ENCODE data around the gene PAK5.

The PAK5 gene

DNA sequence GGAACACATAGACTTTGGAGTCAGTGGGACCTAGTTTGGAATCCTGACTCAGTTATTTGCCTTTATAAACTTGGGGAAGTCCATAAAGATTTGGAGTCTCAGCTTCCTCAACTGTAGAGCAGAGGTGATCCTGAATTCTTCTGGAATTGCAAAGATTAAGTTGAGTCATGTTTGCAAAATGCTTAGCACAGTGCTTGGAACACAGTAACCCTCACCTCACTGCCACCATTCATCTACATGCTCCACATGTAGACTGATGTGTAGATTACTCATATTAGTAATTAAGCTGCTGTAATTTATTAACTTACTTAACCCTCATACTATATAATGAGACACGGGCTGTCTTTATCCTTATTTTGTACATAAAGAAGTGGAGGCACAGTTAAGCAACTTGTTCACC lies 263.0 kb downstream of the PAK5 start:
- no peak for DNase-seq (ENCODE audit: low spot score)

DNA sequence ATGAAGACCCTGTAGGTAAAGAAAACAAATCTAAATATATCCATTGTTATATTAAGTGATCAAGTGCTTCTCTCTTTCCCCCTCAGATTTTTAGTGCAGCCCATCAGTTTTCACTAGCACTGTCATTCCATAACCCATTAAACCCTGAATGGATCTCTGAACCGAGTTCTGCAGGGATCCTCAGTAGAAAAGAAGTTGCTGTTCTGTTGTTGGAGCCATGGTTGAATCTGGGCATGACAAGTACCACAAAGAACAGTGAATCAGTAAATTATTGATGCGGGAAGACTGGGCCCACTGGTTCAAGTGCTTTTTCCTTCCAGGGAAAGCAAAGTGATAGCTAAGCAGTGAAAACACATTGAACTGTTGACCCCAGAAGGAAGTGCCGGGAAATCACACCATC lies 264.1 kb downstream of the PAK5 start:
- DNase-seq (ENCODE audit: low spot score): no peak

DNA sequence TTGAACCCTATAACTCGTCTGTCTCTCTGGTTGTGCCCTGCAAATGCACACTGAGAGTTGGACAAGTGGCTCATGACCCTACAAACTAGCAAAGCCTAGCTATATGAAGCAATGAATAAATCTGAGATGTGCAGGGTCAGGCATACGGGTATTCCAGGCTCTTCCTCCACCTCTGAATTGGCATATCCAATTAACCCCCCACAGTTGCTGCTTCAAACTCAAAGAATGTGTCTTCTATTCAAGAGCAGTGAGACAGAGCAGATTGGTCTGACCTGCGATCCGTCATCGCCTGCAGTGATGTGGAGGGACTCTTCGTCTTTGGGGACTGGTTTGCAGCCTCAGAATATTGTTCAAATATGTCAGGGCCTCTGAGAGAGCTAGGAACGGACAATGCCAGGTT lies 264.7 kb downstream of the PAK5 start:
- no peak for DNase-seq (ENCODE audit: low spot score)

DNA sequence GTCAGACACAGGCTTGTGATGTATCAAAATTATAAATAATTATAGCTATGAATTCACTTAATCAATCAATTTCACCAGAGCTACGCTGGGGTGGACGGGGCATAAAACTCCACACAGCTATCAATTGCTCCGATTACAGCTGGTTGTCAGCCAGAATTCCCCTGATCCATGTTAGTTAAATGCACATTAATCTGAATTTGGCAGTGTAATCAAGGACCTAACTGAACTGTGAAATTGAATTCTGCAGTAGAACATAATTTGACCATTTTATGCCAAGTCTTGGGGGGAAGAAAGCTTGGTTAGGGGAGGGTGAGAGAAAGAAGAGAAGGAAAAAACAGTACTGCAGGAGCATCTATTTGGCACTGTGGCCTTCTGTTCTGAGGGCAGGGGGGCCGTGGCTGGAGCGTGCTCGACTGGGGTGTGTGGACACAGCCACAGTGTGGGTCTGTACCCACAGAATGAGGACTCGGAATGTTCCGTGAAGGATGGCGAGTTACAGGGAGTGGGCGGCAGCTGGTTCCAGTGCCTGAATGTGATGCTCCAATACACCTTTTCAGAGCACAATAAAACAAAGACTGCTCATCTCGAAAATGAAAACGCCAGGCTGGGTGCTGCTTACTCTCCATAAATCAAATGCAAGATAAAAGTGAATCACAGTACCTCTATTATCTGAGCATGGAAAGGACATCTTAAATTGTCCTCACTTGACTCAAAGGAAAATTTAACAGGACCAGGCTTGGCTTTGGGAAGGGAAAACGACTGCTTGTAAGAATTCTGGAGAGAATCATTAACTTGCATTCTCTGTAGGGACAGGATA lies 265.3 kb downstream of the PAK5 start:
- DNase-seq (ENCODE audit: low spot score): no peak

DNA sequence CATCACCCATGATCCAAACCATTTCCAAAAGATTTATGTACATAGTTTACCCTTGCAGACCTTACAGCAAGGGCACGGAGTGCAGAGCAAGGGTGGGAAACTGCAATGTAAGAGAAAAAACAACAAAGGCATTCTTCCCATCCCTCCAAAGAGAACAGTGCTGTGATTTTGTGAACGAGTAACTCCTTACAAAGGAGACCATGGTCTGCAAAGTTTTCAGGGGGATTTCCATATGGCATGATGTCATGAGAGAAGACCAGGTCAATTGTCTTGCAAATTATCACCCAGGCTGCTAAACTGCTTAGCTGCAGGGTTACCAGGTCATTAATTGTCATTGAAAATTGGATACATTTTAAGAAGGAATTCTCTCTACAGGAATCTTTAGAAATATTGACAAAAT lies 266.2 kb downstream of the PAK5 start:
- no peak for DNase-seq (ENCODE audit: low spot score)

DNA sequence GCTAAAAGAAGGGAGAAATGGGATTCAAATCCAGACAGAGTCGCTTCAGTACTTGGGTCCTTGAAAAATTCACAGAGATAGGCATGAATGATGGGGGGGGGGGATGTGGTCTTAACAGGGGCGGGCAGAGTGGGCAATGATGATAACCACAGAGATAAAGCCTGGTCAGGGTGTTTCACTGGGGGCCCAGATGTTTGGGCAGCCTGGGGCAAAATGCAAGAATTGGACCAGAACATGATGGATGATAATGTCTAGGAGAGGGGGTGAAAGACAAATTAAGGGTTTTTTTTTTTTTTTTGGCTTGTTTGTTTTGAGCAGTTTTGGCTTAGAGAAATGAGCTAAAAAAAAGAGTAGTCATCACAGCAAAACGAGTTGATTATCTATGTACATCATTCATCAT lies 267.1 kb downstream of the PAK5 start:
- no peak for DNase-seq (ENCODE audit: low spot score)

DNA sequence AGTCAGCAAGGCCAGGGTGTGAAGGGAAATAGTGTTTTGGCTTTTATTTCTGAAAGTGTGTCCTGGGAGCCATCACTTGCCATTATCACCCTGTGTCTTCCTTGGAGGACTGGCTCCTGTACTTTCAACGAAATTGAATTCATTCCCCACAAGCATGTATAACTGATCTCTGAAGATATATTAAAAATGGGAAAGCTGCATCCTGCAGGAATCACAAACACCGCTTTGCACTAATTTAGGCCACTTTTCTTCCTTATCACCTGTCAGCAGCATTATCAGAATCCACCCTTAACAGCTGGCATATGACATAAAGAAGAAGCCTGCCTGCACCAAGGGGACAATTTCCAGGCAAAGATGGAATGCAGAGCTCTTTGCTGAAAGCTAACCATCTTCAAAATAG lies 268.3 kb downstream of the PAK5 start:
- DNase-seq (ENCODE audit: low spot score): no peak

DNA sequence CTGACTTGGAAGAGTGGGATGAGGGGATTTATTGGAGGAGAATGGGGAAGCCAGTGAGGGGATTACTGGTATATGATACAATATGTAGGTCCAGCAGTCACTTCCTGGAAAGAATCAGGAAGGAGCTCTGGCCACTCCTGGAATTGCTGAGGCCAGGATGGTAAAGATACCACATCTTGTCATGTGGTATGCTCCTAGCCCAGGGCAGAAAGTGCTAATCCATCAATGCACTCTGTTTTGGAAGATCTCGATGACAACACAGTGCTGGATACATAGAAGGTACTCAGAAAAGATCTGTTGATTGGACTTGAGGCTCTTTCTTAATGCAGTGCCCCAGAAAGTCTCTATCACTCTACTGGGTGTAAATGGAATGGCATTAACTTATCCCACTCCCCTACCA lies 271.9 kb downstream of the PAK5 start:
- DNase-seq (ENCODE audit: low spot score): no peak

DNA sequence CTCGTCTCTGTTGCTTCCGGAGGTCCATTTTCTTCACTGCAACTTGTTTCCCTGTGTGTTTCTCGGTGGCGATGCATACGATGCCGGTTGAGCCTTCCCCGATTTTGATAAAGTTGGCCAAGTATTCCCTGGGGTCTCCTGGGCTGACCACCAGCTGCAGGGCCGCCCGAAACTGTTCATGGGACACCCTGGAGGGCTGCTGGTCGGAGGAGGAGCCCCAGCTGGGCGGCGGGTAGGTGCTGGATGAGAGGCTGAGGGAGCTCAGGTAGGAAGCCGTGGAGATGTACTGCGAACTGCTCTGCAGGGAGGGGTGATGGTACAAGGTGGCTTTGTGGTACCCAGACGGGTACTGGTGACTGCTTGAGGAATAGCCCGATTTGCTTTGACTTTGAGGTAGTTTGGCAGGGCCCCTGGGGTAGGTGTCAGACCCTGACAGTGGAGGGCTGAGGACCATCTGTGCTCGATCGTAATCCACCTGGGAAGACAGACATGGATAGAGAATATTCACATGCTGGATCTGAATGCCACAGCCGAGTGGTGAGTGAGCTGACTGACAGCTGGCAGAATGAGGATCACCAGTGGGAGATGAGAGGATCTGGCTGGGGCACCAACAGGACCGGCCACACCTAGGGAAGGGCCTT lies 272.8 kb downstream of the PAK5 start:
- no peak for DNase-seq (ENCODE audit: low spot score)

DNA sequence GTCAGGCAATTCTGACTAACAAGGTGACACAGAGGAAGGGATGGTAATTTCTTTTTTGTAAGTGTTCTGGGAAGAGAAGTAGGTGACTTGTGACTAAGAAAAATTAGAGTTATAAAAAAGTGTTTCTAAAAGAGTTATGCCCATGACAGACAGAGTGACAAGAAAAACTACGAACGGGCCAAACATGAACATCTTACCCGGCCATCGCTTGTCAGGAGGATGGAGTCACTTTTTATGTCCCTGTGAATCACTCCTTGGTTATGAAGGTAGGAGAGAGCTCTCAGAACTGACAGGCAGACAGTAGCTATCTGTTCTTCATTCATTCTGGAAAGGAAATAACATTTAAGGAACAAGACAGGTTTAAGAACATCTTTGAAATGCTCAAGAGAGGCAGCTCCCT lies 281.5 kb downstream of the PAK5 start:
- DNase-seq (ENCODE audit: low spot score): no peak

DNA sequence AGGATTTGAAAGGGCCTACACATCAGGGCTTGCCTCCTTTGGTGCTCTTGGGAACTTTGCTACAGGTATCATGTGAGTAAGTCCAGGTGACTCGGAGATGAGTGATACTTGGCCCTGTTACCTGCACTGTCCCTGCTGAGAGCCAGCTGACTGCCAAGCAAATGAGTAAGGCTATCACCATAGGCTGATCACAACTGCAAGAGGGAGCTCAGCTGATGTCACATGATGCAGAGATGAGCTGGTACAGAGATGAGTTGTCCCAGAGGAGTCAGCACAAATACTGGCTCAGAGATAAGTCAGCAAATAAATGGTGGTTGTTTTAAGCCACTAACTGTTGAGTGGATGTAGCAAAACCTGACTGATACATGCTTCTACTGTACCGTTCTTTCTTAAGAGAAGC lies 283.1 kb downstream of the PAK5 start:
- peak; percentile 26 for DNase-seq (ENCODE audit: low spot score)

DNA sequence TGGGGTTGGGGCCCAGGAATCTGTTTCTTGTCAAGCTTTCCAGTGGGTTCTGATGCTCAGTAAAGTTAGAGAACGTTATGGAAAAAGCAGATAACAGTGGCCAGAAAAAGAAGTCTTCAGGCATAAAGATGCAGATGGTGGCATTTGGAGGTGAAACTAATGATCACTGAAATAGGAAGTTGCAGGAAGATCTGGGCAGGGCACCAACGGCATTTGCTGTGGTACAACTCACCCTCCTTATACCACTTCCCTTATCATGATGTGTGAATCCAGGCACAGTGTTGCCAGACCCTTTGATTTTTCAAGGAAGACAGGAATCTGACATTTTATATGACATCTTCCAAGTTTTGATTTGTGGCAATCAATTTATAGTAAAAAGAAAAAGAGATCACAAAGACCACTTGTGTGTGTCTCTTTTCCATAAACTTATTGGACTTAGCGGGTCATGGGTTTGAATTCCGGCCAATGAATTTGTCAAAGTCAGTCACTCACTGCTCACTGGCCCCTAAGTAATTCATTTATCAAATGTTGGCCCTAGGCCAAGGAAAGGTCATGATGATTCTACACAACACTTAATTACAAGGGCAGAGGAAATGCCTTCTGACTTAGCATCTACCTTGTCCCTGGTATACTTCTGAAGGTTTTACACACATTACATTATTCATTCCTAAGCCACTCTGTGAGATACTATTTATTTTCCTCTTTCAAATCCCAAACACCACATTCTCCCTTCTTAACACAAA lies 286.9 kb downstream of the PAK5 start:
- no peak for DNase-seq (ENCODE audit: low spot score)

DNA sequence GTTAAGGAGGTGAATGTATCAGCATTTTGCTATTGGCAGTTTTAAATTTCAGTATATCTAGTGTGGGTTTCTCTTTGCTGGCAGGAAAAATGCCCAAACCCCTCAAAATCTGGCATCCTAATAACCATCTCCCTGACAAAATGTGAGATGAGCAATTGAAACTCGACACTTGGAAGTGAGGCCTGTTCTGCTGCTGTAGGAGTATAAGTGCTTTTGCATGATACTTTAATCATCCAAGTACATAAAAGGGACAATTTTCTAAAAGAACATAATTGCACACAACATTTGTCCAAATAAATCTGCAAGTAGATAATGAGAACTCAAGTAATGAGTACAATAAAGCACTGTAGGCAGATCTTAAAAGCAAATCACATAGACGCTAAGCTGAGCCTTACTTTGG lies 288.0 kb downstream of the PAK5 start:
- DNase-seq (ENCODE audit: low spot score): no peak

DNA sequence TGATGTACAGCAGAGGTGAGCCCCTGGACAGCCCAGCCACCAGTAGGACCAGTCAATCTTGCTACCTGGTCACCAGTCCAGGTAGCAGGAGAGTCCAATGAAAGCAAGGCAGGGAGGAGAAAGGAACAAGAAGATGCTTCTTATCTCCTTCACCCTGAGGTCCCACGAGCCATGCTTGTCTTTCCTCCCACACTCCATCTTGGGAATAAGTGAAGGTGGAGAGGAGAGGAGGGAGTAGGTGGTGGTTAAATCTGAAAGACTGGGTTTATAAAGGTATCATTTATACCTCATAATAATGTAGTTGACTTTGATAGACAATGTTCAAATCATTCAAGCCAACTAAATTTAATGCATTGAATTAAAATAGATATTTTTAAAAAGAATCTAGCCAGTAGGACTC lies 288.6 kb downstream of the PAK5 start:
- no peak for DNase-seq (ENCODE audit: low spot score)

DNA sequence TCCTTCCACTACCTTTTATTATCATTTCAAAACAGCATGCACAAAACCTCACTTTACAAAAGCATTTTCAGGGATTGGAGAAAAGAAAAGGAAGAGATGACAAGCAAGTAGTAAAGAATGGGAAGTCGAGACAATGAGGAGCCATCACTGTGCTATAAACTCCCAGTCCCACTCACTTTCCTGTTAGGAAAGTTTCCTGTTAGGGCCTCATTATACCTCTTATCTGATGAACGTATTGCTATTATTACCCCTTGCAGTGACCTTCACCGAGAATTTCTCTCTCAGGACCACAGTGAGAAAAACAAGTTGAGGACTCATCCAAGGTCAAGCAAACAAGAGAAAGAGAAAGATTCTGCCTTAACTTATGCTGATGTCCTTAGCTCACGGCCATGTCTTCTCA lies 295.7 kb downstream of the PAK5 start:
- no peak for DNase-seq (ENCODE audit: low spot score)

DNA sequence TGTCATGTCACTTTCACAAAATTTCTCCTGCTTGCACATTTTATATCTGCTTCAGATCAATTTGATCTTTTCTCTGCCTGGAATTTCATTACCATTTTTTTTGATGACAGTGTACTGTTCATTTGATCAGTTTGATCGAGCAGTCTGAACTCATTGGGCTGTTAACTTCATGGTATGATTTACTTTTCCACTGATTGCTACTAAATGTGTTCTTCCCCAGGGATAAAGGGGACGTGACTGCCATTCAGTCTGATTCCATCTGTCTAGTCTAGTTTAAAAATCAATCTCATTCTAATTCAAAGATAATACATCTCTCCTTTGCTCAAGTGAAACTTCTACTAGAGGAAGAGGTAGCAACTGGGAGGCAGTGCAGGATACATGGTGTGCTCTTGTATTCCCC lies 303.4 kb downstream of the PAK5 start:
- DNase-seq (ENCODE audit: low spot score): no peak

DNA sequence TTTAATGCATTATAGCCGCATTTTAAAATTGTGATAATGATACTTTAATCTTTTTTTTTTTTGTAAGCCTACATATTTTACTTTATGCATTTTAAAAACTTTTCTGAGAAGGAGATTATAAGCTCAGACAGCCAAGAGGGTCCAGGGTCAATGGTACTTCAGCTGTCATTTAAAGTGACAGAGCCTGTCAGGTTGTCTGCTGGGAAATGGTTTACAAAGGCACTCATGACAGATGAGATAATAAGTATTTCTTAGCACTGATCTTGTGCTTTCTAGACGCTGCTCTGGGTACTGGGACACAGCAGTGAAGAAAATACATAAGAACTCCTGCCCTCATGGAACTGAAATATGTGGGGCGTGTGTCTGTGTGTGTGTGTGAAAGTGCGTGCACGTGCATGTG lies 304.9 kb downstream of the PAK5 start:
- DNase-seq (ENCODE audit: low spot score): no peak

DNA sequence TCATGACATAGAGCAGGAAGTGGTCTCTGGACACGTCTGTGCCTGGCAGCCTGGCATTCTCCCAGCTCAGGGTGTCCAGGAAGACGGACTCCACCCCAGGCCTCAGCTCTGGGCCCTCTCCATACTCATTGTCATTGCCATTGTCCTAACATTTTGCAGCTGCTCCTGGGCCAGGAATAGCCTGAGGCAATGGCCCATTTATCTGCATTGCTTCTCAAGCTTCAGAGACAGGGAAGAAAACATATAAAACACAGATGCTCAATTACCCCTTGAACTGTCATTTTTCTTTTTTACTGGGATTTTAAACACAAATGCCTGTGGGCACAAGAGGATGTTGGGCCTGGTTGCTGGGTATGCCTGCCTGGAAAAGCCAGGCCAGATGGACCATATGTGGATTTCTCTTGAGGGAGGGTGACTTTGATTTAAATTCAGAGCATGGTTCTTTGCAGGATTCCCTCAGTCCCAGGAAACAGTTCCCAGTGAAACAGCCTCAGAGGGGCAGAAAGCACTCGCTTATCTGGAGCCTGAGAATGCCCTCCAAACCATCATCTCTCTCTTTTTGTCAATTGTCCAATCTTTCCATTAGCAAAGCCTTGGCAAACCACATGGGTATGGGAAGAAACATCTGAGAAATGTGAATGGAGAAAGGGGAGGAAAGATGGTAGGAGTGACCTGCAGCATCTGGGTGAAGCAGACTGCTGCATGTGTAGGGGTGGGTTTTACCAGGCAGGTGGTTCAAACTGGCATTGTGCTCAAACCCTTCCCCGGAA lies 306.6 kb downstream of the PAK5 start:
- no peak for DNase-seq (ENCODE audit: low spot score)

DNA sequence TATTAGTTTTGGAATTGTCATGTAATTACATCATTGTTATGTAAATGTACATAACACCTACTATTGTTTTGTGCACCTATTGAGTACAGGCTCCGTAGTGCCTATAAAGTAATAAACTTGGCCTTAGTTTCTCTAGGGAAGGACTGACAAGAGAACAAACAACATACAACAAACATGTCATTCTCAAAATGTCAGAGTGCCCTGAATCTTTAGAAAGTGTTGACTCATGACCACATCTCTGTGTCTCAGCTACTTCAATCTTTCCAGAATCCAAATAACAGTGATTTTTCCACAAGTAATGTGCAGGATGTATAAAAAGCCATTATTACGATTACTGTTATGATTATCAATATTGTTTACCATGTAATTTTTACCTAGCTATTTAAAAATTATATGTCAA lies 307.3 kb downstream of the PAK5 start:
- DNase-seq (ENCODE audit: low spot score): no peak

DNA sequence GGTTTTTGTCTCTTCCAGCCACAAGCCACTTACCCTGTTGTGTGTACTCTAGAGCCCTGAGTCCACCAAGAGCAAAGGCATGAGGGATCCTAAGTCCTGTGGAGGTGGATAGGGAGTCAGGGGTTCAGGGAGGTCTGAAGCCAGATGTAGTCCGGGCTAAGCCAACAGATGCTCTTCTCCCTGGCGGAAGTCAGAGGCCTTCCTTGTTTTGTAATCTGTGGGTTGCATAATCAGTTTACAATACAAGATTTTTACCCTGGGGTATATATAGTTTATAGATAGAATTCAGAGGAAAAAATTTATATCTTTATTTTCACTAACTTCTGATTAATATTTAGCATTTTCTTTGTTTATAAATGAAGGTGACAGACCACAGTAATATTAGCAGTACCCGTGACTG lies 315.2 kb downstream of the PAK5 start:
- DNase-seq (ENCODE audit: low spot score): no peak

DNA sequence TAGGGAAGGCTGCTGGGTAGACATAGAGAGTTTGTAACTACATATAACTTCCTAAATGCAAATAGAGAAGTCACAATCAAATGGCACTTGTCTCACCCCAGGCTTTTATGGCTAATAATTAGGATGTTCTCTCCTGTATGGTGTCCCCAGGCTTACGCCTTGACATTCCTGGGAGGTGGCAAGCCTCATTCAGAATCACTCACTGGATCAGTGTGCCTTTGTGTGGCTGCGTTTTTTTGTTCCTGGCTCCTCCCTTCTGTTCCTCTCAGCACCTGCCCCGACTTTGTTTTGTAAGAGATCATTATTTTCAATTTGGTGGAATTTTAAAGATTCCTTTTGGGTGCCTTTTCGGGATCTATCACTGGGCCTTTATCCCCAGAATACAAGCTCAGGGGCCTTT lies 318.8 kb downstream of the PAK5 start:
- DNase-seq (ENCODE audit: low spot score): no peak

DNA sequence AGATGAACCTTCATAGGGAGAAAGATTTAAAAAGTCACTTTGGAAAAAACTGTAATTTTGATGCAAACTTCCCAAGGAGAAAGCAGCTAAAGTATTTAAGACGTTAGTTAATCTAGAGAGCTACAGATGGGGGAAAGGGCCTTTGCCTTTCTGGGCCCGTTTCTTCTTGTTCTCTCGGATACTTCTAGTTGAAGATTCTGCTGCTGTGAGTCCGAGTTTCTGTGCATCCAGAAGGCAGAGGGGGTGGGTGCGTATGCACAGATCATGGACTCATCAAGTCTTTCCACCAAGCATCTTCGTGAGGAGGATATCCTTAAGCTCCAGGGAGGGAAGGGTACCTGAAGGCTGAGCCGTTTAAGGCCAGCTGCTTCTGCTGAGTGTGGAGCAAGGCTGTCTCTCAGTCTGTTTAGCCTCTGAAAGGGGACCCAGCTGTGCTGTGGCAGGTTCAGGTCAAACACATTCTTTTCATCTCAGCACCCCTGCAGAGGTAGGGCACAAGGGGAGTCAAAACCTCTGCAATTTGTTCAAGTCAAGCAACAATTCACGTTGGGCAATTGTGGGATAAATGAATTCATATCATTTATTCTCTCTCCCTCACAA lies 320.2 kb downstream of the PAK5 start:
- no peak for DNase-seq (ENCODE audit: low spot score)

All from AG08396 (cell line).